Panc1 (cell line): ENCODE measurements around the gene NPAS1. TPM values are rescaled to one million over a fixed set of nuclear protein-coding genes. Genes with fewer than 3 reads are reported as not detected.

Experiments used
- ATAC-seq: fragments of 200-7000 bp; cut with Tn5 transposase; 2 replicates; pipeline ENCODE4 v1.9.1; 2020; ENCODE audit warnings: mild to moderate bottlenecking, moderate library complexity
- BruUV-seq: library from RNA; stranded (reverse); fragments of 400-500 nt; replicated peaks from 2 replicates; lab custom pipeline; 2021; lab: Mats Ljungman, UMichigan
- CTCF ChIA-PET: fragments of 300-600 bp; sonication (Branson Sonifier 250); formaldehyde crosslinking; loops from one replicate; lab custom pipeline; 2022; ENCODE audit warnings: antibody characterized with exemption; lab: Charles Lee
- POLR2A ChIA-PET: fragments of 300-600 bp; sonication (Branson Sonifier 250); formaldehyde crosslinking; loops from one replicate; lab custom pipeline; 2022; ENCODE audit warnings: antibody characterized with exemption; lab: Charles Lee
- DNase-seq: peaks from one replicate; pipeline ENCODE4 v3.0.0-alpha.2; 2010; ENCODE audit warnings: low read depth, low spot score
- H3K27ac ChIP-seq: 2 replicates; pipeline ENCODE4 v1.5.1; 2011; ENCODE audit warnings: mild to moderate bottlenecking, low read length, inconsistent platforms
- H3K27me3 ChIP-seq: fragments of 200-500 bp; sonication (Bioruptor generic); 2 replicates; pipeline ENCODE4 v1.6.0; 2014; ENCODE audit warnings: low read length, inconsistent platforms; ENCODE audit not compliant: control insufficient read depth, insufficient read depth
- H3K36me3 ChIP-seq: fragments of 200-500 bp; sonication (Bioruptor generic); 2 replicates; pipeline ENCODE4 v1.5.1; 2014; ENCODE audit warnings: inconsistent platforms, mild to moderate bottlenecking, low read length, moderate library complexity; ENCODE audit not compliant: control insufficient read depth, insufficient read depth
- H3K4me1 ChIP-seq: 2 replicates; pipeline ENCODE4 v1.5.1; 2011; ENCODE audit warnings: inconsistent platforms, mild to moderate bottlenecking, low read length, moderate library complexity; ENCODE audit not compliant: control insufficient read depth, insufficient read depth
- H3K4me3 ChIP-seq, 2 experiments: 2 replicates each; pipeline ENCODE4 v1.5.1; 2011 to 2012; ENCODE audit warnings: low read depth in 2 of 2, low read length in 2 of 2, mild to moderate bottlenecking in 2 of 2, inconsistent platforms in 1 of 2, moderate library complexity in 1 of 2
- H3K9me3 ChIP-seq: fragments of 200-500 bp; sonication (Bioruptor generic); 2 replicates; pipeline ENCODE4 v1.5.1; 2014; ENCODE audit warnings: low read depth, mild to moderate bottlenecking, inconsistent platforms, low read length, moderate library complexity; ENCODE audit not compliant: control insufficient read depth, insufficient read depth
- CTCF ChIP-seq: fragments of 450-650 bp; IDR thresholded peaks from 2 replicates; pipeline ENCODE4 v1.5.1; 2017; ENCODE audit warnings: mild to moderate bottlenecking
- POLR2AphosphoS5 ChIP-seq: IDR thresholded peaks from 2 replicates; pipeline ENCODE4 v1.6.1; 2012; ENCODE audit warnings: mild to moderate bottlenecking, low read depth, low read length, moderate library complexity
- REST ChIP-seq, 2 experiments: IDR thresholded peaks; 2 replicates each; pipeline ENCODE4 v1.6.1; 2011 to 2012; ENCODE audit warnings: low read depth in 2 of 2, control low read depth in 1 of 2, low read length in 1 of 2, mild to moderate bottlenecking in 1 of 2, moderate library complexity in 1 of 2; ENCODE audit not compliant: insufficient read depth in 1 of 2
- SIN3A ChIP-seq: IDR thresholded peaks from 2 replicates; pipeline ENCODE4 v1.6.1; 2012; ENCODE audit warnings: low read depth, mild to moderate bottlenecking, low read length, moderate library complexity, borderline replicate concordance; ENCODE audit not compliant: insufficient read depth
- TCF7L2 ChIP-seq: IDR thresholded peaks from 2 replicates; pipeline ENCODE4 v1.6.1; 2011; ENCODE audit warnings: mild to moderate bottlenecking, low read depth, low read length, inconsistent platforms
- in situ Hi-C: cut with HindIII; loops from 2 replicates; pipeline ENCODE4 v1.10.0; 2016; ENCODE audit warnings: low sequenced_read_pairs, low pct_unique_long_range_greater_than_20kb
- intact Hi-C: fragments of 100-400 bp; cut with micrococcal nuclease; formaldehyde crosslinking; loops from one replicate; pipeline ENCODE4 v1.10.0; 2022; ENCODE audit not compliant: unreplicated experiment
- total RNA-seq: library from RNA; stranded (reverse); gene quantifications from one replicate; pipeline ENCODE4 v1.2.1, GENCODE V29; 2021; ENCODE audit not compliant: unreplicated experiment

NPAS1 gene
- total RNA-seq, 1 experiment from 2014 or later, result 3.6 TPM

- Histone ChIP-seq H3K27me3 (no peaks in the 10 kb centered on the region), H3K36me3 (no peaks in the 10 kb centered on the region), H3K4me1 (peaks cover 8% of the 10 kb centered on the region), H3K27ac (no peak overlapping the region), H3K9me3 (no peaks in the 10 kb centered on the region), H3K4me3 (no peak overlapping the region)
- ATAC-seq (no peak), DNase-seq (no peak)
- TF ChIP-seq POLR2AphosphoS5 (no peak), REST (IDR thresholded peaks at IDR 0.05; ENCODE audit: insufficient read depth in 1 of 2, low read depth in 2 of 2, low read length in 1 of 2) (no peak)
- intact Hi-C loops, result no loop called here
- in situ Hi-C loops, result no loop called here
- CTCF ChIA-PET, result no interaction called here
- BruUV-seq, result no TSS peak
- POLR2A ChIA-PET, result no interaction called here
These were observed 4.9 kb downstream of the NPAS1 start for GRCh38 chr19:47024502-47024901.

- H3K4me3 ChIP-seq, result no peak overlapping the region
- intact Hi-C loops, result no loop called here
- ATAC-seq (no peak), DNase-seq (no peak)
- H3K36me3 ChIP-seq, result no peaks in the 10 kb centered on the region
- ChIA-PET POLR2A (no interaction called here), CTCF (no interaction called here)
- H3K9me3 ChIP-seq, result no peaks in the 10 kb centered on the region
- in situ Hi-C loops, result no loop called here
- H3K27ac ChIP-seq, result no peak overlapping the region
- H3K4me1 ChIP-seq, result peaks cover 8% of the 10 kb centered on the region
- H3K27me3 ChIP-seq, result no peaks in the 10 kb centered on the region
- BruUV-seq, result no TSS peak
- TF ChIP-seq TCF7L2 (no peak), REST (IDR thresholded peaks at IDR 0.05; ENCODE audit: insufficient read depth in 1 of 2, low read depth in 2 of 2, low read length in 1 of 2) (no peak), CTCF (no peak), SIN3A (no peak), POLR2AphosphoS5 (no peak)
These were observed 6.5 kb downstream of the NPAS1 start for GRCh38 chr19:47026156-47026555.
